ENCODE data around the gene KIAA0319L. TPM values are rescaled to one million over a fixed set of nuclear protein-coding genes. Genes with fewer than 3 reads are reported as not detected.

KIAA0319L gene
- total and polyA plus RNA-seq, 4 donors: 27.0 to 107 (median 27.9) TPM

GRCh38 chr1:35524106-35524505 lies 33.1 kb downstream of the KIAA0319L start:
- Histone ChIP-seq H3K4me3 (ENCODE audit: low read depth in 1 of 3, low read length in 3 of 3) (no peak overlapping the region), H3K36me3 (ENCODE audit: control insufficient read depth in 4 of 4, insufficient read depth in 3 of 4, low read depth in 1 of 4, low read length in 3 of 4) (peaks cover 0 to 4% (median 0%) of the 10 kb centered on the region in 4 donors), H3K4me1 (ENCODE audit: control insufficient read depth in 4 of 4, insufficient read depth in 4 of 4, low read length in 3 of 4) (no peaks in the 10 kb centered on the region), H3K27me3 (ENCODE audit: control insufficient read depth in 4 of 4, insufficient read depth in 4 of 4, low read length in 3 of 4) (no peaks in the 10 kb centered on the region), H3K9me3 (ENCODE audit: control insufficient read depth in 4 of 4, low read length in 3 of 4) (no peaks in the 10 kb centered on the region), H3K9ac (ENCODE audit: low read depth in 1 of 2, low read length in 2 of 2) (no peak overlapping the region), H3K27ac (ENCODE audit: low read depth in 1 of 2, low read length in 2 of 2) (no peak overlapping the region)
- 93% methylated on average over 2 of the region's 2 CpGs for WGBS
- TF ChIP-seq FOXA2 (IDR thresholded peaks at IDR 0.05) (no peak), NR2F2 (IDR thresholded peaks at IDR 0.05) (no peak), TAF1 (conservative IDR thresholded peaks at IDR 0.05) (no peak), MAX (IDR thresholded peaks at IDR 0.05) (no peak), RAD21 (IDR thresholded peaks at IDR 0.05) (no peak), GABPA (IDR thresholded peaks at IDR 0.05 in 1 of 2, conservative IDR thresholded peaks at IDR 0.05 in 1 of 2) (no peak), YY1 (IDR thresholded peaks at IDR 0.05) (no peak), ATF3 (IDR thresholded peaks at IDR 0.05) (no peak), REST (IDR thresholded peaks at IDR 0.05) (no peak), CTCF (IDR thresholded peaks at IDR 0.05; ENCODE audit: low read depth, low read length, missing input control) (no peak)
- no peak for DNase-seq (ENCODE audit: low spot score)

GRCh38 chr1:35519432-35519831 lies 37.8 kb downstream of the KIAA0319L start:
- Histone ChIP-seq H3K27ac (ENCODE audit: low read depth in 1 of 2, low read length in 2 of 2) (no peak overlapping the region), H3K9ac (ENCODE audit: low read depth in 1 of 2, low read length in 2 of 2) (no peak overlapping the region), H3K9me3 (ENCODE audit: control insufficient read depth in 4 of 4, low read length in 3 of 4) (peaks cover 0 to 4% (median under 1%) of the 10 kb centered on the region in 4 donors), H3K4me3 (ENCODE audit: low read depth in 1 of 3, low read length in 3 of 3) (no peak overlapping the region), H3K4me1 (ENCODE audit: control insufficient read depth in 4 of 4, insufficient read depth in 4 of 4, low read length in 3 of 4) (no peaks in the 10 kb centered on the region), H3K36me3 (ENCODE audit: control insufficient read depth in 4 of 4, insufficient read depth in 3 of 4, low read depth in 1 of 4, low read length in 3 of 4) (peaks cover 0 to 4% (median 1%) of the 10 kb centered on the region in 4 donors), H3K27me3 (ENCODE audit: control insufficient read depth in 4 of 4, insufficient read depth in 4 of 4, low read length in 3 of 4) (no peaks in the 10 kb centered on the region)
- WGBS: 81% methylated on average over 2 of the region's 2 CpGs
- TF ChIP-seq GABPA (IDR thresholded peaks at IDR 0.05 in 1 of 2, conservative IDR thresholded peaks at IDR 0.05 in 1 of 2) (no peak), JUND (IDR thresholded peaks at IDR 0.05) (no peak), ATF3 (IDR thresholded peaks at IDR 0.05) (no peak), HNF4A (conservative IDR thresholded peaks at IDR 0.05) (no peak), MAX (IDR thresholded peaks at IDR 0.05) (no peak), ZBTB33 (IDR thresholded peaks at IDR 0.05) (no peak), FOXA2 (IDR thresholded peaks at IDR 0.05) (no peak), YY1 (IDR thresholded peaks at IDR 0.05) (no peak), CTCF (IDR thresholded peaks at IDR 0.05; ENCODE audit: low read depth, low read length, missing input control) (no peak), EGR1 (IDR thresholded peaks at IDR 0.05; ENCODE audit: low read depth in 2 of 2) (no peak), SP1 (IDR thresholded peaks at IDR 0.05) (no peak), NR2F2 (IDR thresholded peaks at IDR 0.05) (no peak)
- DNase-seq (ENCODE audit: low spot score): no peak

Data from liver (tissue), 9 donors.